Ishikawa (cell line): ENCODE data around the gene GNG7.

ENCODE experiments used
- FOXM1 ChIP-seq: IDR thresholded peaks from 2 replicates; pipeline ENCODE4 v1.6.1; 2012; ENCODE audit warnings: low read depth, borderline replicate concordance
- MAX ChIP-seq: IDR thresholded peaks from 2 replicates; pipeline ENCODE4 v1.6.1; 2012
- RAD21 ChIP-seq: IDR thresholded peaks from 2 replicates; pipeline ENCODE4 v1.6.1; 2012; ENCODE audit warnings: low read depth
- REST ChIP-seq: IDR thresholded peaks from 2 replicates; pipeline ENCODE4 v1.6.1; 2012; ENCODE audit warnings: low read depth, mild to moderate bottlenecking
- TAF1 ChIP-seq: IDR thresholded peaks from 2 replicates; pipeline ENCODE4 v1.6.1; 2012; ENCODE audit warnings: low read depth, mild to moderate bottlenecking
- TCF12 ChIP-seq: IDR thresholded peaks from 2 replicates; pipeline ENCODE4 v1.6.1; 2012; ENCODE audit warnings: low read depth
- TEAD4 ChIP-seq: IDR thresholded peaks from 2 replicates; pipeline ENCODE4 v1.6.1; 2012
- YY1 ChIP-seq: IDR thresholded peaks from 2 replicates; pipeline ENCODE4 v1.6.1; 2012; ENCODE audit warnings: low read depth

- TF ChIP-seq REST: no peak
- TF ChIP-seq TEAD4: peak; percentile 93
- TF ChIP-seq YY1: no peak
- TF ChIP-seq TAF1: no peak
- TF ChIP-seq TCF12: peak; percentile 89
- TF ChIP-seq RAD21: no peak
- TF ChIP-seq FOXM1: peak; percentile 65; the same call in 1 of the 2 replicates
- peak; percentile 89 for TF ChIP-seq MAX
Measured at GRCh38 chr19:2491130-2491801, 211.2 kb downstream of the GNG7 start.
